ENCODE data around the gene ITGB2.

ITGB2 gene

GRCh38 chr21:44848821-44849521 is 71.7 kb downstream of the ITGB2 start:
- no peak overlapping the region for H3K4me3 ChIP-seq (ENCODE audit: control insufficient read depth, low read depth, low read length)
- no peak for DNase-seq (ENCODE audit: low read depth)
- TF ChIP-seq, protein P1, sequence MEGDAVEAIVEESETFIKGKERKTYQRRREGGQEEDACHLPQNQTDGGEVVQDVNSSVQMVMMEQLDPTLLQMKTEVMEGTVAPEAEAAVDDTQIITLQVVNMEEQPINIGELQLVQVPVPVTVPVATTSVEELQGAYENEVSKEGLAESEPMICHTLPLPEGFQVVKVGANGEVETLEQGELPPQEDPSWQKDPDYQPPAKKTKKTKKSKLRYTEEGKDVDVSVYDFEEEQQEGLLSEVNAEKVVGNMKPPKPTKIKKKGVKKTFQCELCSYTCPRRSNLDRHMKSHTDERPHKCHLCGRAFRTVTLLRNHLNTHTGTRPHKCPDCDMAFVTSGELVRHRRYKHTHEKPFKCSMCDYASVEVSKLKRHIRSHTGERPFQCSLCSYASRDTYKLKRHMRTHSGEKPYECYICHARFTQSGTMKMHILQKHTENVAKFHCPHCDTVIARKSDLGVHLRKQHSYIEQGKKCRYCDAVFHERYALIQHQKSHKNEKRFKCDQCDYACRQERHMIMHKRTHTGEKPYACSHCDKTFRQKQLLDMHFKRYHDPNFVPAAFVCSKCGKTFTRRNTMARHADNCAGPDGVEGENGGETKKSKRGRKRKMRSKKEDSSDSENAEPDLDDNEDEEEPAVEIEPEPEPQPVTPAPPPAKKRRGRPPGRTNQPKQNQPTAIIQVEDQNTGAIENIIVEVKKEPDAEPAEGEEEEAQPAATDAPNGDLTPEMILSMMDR (IDR thresholded peaks at IDR 0.05; ENCODE audit: control insufficient read depth, insufficient read depth, low read depth, low read length, missing control alignments), result no peak

DNA sequence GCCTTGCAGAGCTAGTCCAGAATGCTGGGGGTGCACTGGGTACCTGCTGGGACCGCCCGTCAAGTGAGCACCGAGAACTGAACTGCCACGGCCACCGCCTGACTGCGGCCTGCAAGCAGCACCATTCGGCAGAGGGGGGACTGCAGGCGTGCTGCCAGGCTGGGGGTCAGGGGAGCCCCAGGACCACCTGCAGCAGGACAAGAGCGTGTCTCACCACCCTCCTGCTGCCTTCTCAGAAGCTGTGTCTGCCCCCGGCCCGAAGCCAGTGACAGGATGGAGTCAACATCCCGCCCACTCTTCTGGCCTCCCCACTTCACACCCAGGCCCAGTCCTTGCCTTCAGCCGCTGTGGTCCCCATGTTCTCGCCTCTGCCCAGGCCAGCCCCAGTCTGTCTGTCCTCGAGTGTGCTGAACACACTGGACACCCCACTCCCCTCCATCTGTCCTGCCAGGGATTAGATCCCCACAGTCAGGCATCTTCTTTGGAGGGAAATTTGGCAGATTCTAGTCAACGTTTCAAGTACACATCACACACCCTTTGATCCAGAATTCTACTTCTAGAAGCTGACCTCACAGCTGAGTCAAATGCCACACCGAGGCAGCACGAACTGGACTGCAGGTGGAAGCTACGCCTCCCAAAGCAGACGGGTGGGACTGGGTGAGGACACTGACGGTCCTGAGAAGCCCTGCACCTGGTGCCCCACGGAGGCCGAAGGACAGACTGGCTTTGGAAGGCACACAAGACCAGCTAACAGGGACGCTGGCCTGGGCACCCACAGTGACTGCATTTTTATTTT is 73.2 kb downstream of the ITGB2 start:
- H3K4me3 ChIP-seq (ENCODE audit: control insufficient read depth, low read depth, low read length), result no peak overlapping the region
- TF ChIP-seq, protein P1 (IDR thresholded peaks at IDR 0.05; ENCODE audit: control insufficient read depth, insufficient read depth, low read depth, low read length, missing control alignments), result no peak
- DNase-seq (ENCODE audit: low read depth), result no peak

DNA sequence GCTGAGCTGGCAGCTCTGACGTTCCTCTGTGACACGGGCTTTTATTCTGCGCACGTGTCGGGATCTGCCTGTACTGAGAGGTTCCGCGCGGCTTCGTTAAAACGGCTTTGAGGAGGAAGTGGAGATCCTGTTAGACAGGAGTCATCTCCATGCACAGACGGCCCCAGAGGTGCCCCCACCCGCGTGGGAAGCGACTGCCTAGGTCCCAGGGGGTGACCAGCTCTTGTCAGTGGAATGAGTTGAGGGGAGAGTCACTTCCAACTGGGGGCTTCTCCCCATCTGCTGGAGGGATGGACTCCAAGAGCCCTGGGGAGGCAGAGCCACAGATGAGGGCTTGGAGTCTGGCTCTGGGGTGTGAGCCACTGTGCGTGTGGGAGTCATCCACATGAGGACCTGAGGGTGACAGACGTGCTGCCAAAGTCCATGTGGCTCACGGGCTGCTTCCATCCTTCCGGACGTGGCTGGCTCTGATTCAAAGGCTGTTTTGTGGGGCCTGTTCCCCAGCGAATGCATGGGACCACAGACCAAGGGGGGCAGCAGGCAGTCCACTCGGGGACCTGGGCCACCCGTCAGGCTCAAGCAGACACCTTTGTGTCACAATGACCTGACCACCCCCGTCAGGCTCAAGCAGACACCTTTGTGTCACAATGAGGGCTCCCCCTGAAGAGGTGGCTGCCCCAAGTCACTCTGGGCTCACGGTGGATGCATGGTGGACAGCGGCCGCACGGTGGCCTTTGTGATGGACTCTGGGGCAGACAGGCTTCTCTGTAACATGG is 74.0 kb downstream of the ITGB2 start:
- H3K4me3 ChIP-seq (ENCODE audit: control insufficient read depth, low read depth, low read length), result no peak overlapping the region
- DNase-seq (ENCODE audit: low read depth), result no peak
- TF ChIP-seq, protein P1 (IDR thresholded peaks at IDR 0.05; ENCODE audit: control insufficient read depth, insufficient read depth, low read depth, low read length, missing control alignments), result no peak

- TF ChIP-seq, protein P1 (IDR thresholded peaks at IDR 0.05; ENCODE audit: control insufficient read depth, insufficient read depth, low read depth, low read length, missing control alignments), result no peak
- DNase-seq (ENCODE audit: low read depth), result no peak
- peak overlapping the region; percentile 30 for H3K4me3 ChIP-seq (ENCODE audit: control insufficient read depth, low read depth, low read length)
Observed at GRCh38 chr21:44846224-44846484, 74.5 kb downstream of the ITGB2 start.

DNA sequence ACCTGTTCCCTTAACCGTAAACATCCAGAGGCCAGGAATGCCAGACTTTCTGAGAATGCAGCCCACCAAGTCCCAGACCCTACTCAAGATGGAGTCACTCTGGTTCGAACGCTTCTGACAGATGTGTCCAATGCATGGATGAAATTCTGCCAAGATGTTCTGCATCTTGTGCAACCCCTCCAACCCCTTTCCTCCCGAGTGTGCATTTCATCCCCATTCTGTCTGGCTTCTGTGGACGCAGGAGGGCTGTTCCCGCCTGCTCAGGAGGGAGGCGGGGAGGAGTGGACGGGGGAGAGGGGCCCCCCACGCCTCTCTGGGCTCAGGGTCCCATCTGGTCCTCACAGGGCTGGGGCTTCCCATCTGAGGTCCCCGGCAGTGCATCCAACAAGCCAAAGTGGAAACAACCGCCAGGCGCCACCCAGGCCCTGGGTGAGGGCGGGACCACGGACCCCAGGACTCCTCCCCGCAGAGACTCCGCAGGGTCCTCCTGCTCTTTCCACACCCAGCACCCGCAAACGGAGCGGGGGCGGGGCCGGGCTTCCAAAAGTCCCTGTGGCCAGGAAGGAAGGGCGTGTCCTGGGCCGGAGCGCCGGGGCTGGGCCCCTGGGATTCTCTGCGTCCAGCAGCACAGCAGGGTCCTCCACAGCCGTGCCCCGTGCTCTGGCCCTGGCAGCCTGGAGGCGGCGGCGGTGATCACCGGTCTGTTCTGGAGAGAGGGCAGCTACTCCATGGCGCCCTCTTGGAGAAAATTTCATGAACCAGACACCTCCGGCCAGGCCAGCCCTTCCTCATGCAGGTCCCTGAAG is 75.1 kb downstream of the ITGB2 start:
- peak overlapping the region; percentile 30 for H3K4me3 ChIP-seq (ENCODE audit: control insufficient read depth, low read depth, low read length)
- TF ChIP-seq, protein P1 (IDR thresholded peaks at IDR 0.05; ENCODE audit: control insufficient read depth, insufficient read depth, low read depth, low read length, missing control alignments), result peak; percentile 54
- DNase-seq (ENCODE audit: low read depth), result no peak

- no peak overlapping the region for H3K4me3 ChIP-seq (ENCODE audit: control insufficient read depth, low read depth, low read length)
Observed at GRCh38 chr21:44844256-44844655, 76.4 kb downstream of the ITGB2 start.

More at GRCh38 chr21:44844256-44844655, 76.4 kb downstream of the ITGB2 start:
- DNase-seq (ENCODE audit: low read depth), result no peak
- TF ChIP-seq, protein P1 (IDR thresholded peaks at IDR 0.05; ENCODE audit: control insufficient read depth, insufficient read depth, low read depth, low read length, missing control alignments), result no peak
